Thyroid gland (tissue), 4 donors: ENCODE results near the gene MAST4. TPM values are rescaled to one million over a fixed set of nuclear protein-coding genes. Genes with fewer than 3 reads are reported as not detected.
A peak's percentile ranks its signal among the peaks of the same experiment; 100 is the strongest.

Experiments
- DNase-seq, 2 donors: peaks; one replicate each; pipeline ENCODE4 v3.0.0-alpha.2; 2019
- H3K27ac ChIP-seq, 3 donors: fragments of 200-600 bp; sonication (generic); 1 replicate in 2 of 3; 2 replicates in 1 of 3; pipeline ENCODE4 v1.5.1; 2016 to 2019; ENCODE audit warnings: mild to moderate bottlenecking in 1 of 3, moderate library complexity in 1 of 3
- H3K27me3 ChIP-seq: fragments of 200-600 bp; sonication (generic); one replicate; pipeline ENCODE4 v1.5.1; 2019
- H3K36me3 ChIP-seq, 2 donors: fragments of 200-600 bp; sonication (generic); one replicate each; pipeline ENCODE4 v1.5.1; 2016 to 2019
- H3K4me1 ChIP-seq, 2 donors: fragments of 200-600 bp; sonication (generic); one replicate each; pipeline ENCODE4 v1.5.1; 2017 to 2019
- H3K4me3 ChIP-seq, 3 donors: fragments of 200-600 bp; sonication (generic); replicated peaks in 1 of 3; 1 replicate in 2 of 3; 2 replicates in 1 of 3; pipeline ENCODE4 v1.5.1; 2016; ENCODE audit warnings: mild to moderate bottlenecking in 1 of 3
- H3K9me3 ChIP-seq: fragments of 200-600 bp; sonication (generic); one replicate; pipeline ENCODE4 v1.5.1; 2017
- POLR2A ChIP-seq, 2 donors: fragments of 450-650 bp; IDR thresholded peaks; one replicate each; pipeline ENCODE4 v1.6.1; 2017; ENCODE audit warnings: antibody characterized with exemption in 2 of 2, mild to moderate bottlenecking in 2 of 2, moderate library complexity in 1 of 2
- WGBS, 2 donors: methylation state at CpG; one replicate each; pipeline ENCODE4 v1.1.5; 2017; 5-methylcytosine and 5-hydroxymethylcytosine counted together
- intact Hi-C: fragments of 100-400 bp; cut with DNase I; formaldehyde crosslinking; loops from one replicate; pipeline ENCODE4 v1.15.1; 2023
- total RNA-seq, 4 donors: library from RNA; depleted of rRNA; stranded (reverse); fragments of >200 nt; gene quantifications; one replicate each; pipeline ENCODE4 v1.2.3, GENCODE V29; 2016
- TF ChIP-seq, protein P1 (sequence below), 6 experiments: fragments of 200-600 bp in 3 of 6; fragments of 450-650 bp in 3 of 6; sonication (generic) in 3 of 6; IDR thresholded peaks; one replicate each; pipeline ENCODE4 v1.5.1; 2016 to 2019; ENCODE audit warnings: antibody characterized with exemption in 6 of 6, mild to moderate bottlenecking in 2 of 6, inconsistent platforms in 1 of 6, moderate library complexity in 1 of 6

Gene MAST4
- total RNA-seq, 4 donors from 2014 or later, result 20.2 to 38.3 (median 24.4) TPM

DNA sequence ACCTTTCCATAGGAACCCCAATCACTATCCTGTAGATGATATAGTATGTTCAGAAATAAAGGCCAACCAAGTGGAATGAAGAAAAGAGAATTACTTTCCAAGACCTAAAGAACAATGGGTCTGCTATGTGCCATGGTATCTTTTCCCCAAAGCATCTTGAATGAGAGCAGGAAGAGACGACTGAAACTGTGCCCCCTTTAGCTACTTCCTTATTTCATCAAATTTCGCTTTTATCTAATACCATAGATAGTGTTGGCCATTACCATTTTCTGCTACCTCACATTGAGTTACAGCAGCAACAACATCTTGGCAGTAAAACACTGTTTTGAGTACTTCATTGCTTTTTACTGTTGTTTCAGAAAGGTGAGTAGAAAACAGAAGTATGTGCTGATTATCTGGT lies 333.8 kb downstream of the MAST4 start:
- H3K36me3 ChIP-seq, result no peaks in the 10 kb centered on the region
- no peaks in the 10 kb centered on the region for H3K9me3 ChIP-seq
- no peak for TF ChIP-seq POLR2A (IDR thresholded peaks at IDR 0.05)
- TF ChIP-seq, protein P1, sequence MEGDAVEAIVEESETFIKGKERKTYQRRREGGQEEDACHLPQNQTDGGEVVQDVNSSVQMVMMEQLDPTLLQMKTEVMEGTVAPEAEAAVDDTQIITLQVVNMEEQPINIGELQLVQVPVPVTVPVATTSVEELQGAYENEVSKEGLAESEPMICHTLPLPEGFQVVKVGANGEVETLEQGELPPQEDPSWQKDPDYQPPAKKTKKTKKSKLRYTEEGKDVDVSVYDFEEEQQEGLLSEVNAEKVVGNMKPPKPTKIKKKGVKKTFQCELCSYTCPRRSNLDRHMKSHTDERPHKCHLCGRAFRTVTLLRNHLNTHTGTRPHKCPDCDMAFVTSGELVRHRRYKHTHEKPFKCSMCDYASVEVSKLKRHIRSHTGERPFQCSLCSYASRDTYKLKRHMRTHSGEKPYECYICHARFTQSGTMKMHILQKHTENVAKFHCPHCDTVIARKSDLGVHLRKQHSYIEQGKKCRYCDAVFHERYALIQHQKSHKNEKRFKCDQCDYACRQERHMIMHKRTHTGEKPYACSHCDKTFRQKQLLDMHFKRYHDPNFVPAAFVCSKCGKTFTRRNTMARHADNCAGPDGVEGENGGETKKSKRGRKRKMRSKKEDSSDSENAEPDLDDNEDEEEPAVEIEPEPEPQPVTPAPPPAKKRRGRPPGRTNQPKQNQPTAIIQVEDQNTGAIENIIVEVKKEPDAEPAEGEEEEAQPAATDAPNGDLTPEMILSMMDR (IDR thresholded peaks at IDR 0.05), result no peak
- H3K27ac ChIP-seq, result no peak overlapping the region
- DNase-seq, result no peak
- no peaks in the 10 kb centered on the region for H3K27me3 ChIP-seq
- H3K4me3 ChIP-seq, result no peak overlapping the region
- H3K4me1 ChIP-seq, result no peaks in the 10 kb centered on the region
- 86 to 92% methylated on average over 2 of the region's 2 CpGs for WGBS, 2 donors
- intact Hi-C loops, result no loop called here

DNA sequence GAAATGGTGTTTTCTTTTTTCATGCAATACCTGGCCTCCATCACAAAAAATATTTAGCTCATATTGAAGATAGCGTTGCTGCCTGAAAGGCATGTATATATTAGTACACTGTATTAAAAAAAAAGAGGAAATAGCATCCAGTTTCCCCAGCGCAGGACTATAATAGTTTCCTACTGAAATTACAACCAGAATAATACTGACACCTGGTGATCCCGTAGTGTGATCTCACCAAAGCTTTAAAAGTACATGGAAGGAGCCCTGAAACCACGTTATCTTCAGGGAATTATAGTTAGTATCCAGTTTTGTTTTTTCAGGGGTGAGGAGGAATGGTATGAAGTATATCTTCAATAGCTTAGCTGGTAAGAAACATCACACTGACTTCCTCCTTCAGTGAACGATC lies 335.5 kb downstream of the MAST4 start:
- H3K27ac ChIP-seq, result no peak overlapping the region
- WGBS, 2 donors, result 80% methylated on average over 5 of the region's 5 CpGs
- no peaks in the 10 kb centered on the region for H3K9me3 ChIP-seq
- no peaks in the 10 kb centered on the region for H3K27me3 ChIP-seq
- H3K36me3 ChIP-seq, result no peaks in the 10 kb centered on the region
- no peaks in the 10 kb centered on the region for H3K4me1 ChIP-seq
- intact Hi-C loops, result no loop called here
- no peak for DNase-seq
- no peak for TF ChIP-seq POLR2A (IDR thresholded peaks at IDR 0.05)
- TF ChIP-seq, protein P1 (IDR thresholded peaks at IDR 0.05), result peak in 1 of 6 experiments; percentile 5
- no peak overlapping the region for H3K4me3 ChIP-seq

DNA sequence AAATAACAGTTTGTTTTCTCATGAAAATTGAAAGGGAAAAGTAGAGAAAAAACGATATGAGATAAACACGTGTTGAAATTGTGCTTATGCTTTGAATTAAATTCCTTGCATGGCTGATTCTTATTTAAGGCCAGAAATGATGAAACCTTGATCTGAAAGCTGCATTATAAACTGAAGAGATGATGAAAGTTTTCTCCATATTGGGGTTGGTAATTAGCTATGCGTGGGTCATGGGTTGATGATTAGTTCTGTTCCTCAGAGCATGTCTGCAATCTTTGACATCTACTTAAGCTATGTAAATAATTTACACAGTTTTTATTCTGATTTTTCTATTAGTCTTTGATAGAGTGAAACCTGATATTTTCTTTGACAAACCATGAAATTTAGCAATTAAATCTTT lies 336.3 kb downstream of the MAST4 start:
- Histone ChIP-seq H3K9me3 (no peaks in the 10 kb centered on the region), H3K4me3 (no peak overlapping the region), H3K27ac (no peak overlapping the region), H3K27me3 (no peaks in the 10 kb centered on the region), H3K36me3 (no peaks in the 10 kb centered on the region), H3K4me1 (no peaks in the 10 kb centered on the region)
- TF ChIP-seq, protein P1 (IDR thresholded peaks at IDR 0.05), result no peak
- no peak for TF ChIP-seq POLR2A (IDR thresholded peaks at IDR 0.05)
- intact Hi-C loops, result no loop called here
- no peak for DNase-seq
- WGBS, 2 donors, result 81 to 83% methylated on average over 3 of the region's 3 CpGs

DNA sequence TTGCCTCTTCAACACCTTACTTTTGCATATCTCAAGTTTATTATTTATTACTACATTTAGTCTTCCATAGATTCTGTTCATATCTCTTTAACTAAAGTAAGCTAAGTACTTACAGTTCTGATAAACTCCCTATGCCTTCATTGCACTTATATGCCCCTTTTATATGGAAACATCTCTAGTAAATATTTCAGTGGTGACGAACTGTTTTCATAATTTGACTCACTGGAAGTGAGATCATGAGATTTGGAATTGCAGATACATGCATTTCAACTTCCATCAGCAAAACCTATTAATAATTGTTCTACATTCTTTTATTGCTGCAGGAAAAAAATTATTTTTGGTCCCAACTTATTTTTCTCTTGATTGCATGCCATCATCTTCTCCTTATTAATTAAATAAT lies 336.9 kb downstream of the MAST4 start:
- Histone ChIP-seq H3K4me1 (no peaks in the 10 kb centered on the region), H3K36me3 (no peaks in the 10 kb centered on the region), H3K27ac (no peak overlapping the region), H3K27me3 (no peaks in the 10 kb centered on the region), H3K4me3 (no peak overlapping the region), H3K9me3 (no peaks in the 10 kb centered on the region)
- intact Hi-C loops, result no loop called here
- TF ChIP-seq, protein P1 (IDR thresholded peaks at IDR 0.05), result no peak
- no peak for TF ChIP-seq POLR2A (IDR thresholded peaks at IDR 0.05)
- 92 to 96% methylated on average over 1 of the region's 1 CpG for WGBS, 2 donors
- no peak for DNase-seq

DNA sequence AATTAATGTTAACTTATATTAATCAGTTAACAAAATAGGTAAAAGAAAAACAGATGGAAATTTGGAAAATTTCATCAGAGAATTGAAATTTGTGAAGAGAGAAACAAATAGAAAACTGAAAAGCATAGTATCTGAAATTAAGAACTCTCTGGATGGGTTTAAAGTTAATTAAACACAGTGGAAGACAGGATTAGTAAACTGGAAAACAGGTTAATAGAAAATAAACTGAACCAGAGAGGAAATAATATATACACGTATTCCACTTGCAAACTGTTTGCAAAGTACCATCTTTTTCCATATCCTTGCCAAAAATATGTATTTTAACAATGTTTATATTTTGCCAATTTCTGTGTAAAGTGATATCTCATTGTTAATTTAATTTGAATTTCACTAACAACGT lies 342.9 kb downstream of the MAST4 start:
- no peak overlapping the region for H3K4me3 ChIP-seq
- no peaks in the 10 kb centered on the region for H3K4me1 ChIP-seq
- H3K36me3 ChIP-seq, result no peaks in the 10 kb centered on the region
- H3K27ac ChIP-seq, result no peak overlapping the region
- WGBS, 2 donors, result 88 to 97% methylated on average over 2 of the region's 2 CpGs
- DNase-seq, result no peak
- intact Hi-C loops, result no loop called here
- no peak for TF ChIP-seq POLR2A (IDR thresholded peaks at IDR 0.05)
- TF ChIP-seq, protein P1 (IDR thresholded peaks at IDR 0.05), result no peak
- H3K9me3 ChIP-seq, result no peaks in the 10 kb centered on the region
- no peaks in the 10 kb centered on the region for H3K27me3 ChIP-seq
